Activated CD8-positive, alpha-beta T cell treated with anti-CD3 and anti-CD28 coated beads for 36 hours (primary cell): ENCODE results near the gene MTERF2. TPM values are rescaled to one million over a fixed set of nuclear protein-coding genes. Genes with fewer than 3 reads are reported as not detected.
"Not testable (repeated sequence)": the region's sequence is repeated elsewhere in the genome, so short reads cannot be mapped to it uniquely, and the experiment has no call there.

Experiments used
- ATAC-seq: fragments of 200-7000 bp; cut with Tn5 transposase; one replicate; pipeline ENCODE4 v1.10.0; 2021; ENCODE audit warnings: mild to moderate bottlenecking, moderate library complexity
- CTCF ChIA-PET: fragments of 350-600 bp; sonication (Branson Sonifier 250); formaldehyde crosslinking; loops from one replicate; lab custom pipeline; 2021; ENCODE audit warnings: antibody characterized with exemption; lab: Charles Lee
- POLR2A ChIA-PET: fragments of 350-600 bp; sonication (Branson Sonifier 250); formaldehyde crosslinking; loops from one replicate; lab custom pipeline; 2021; ENCODE audit warnings: antibody characterized with exemption; lab: Charles Lee
- DNase-seq: peaks from one replicate; pipeline ENCODE4 v3.0.0-alpha.2; 2020
- H3K27ac Mint-ChIP-seq: one replicate; pipeline ENCODE4 v1.8.0; 2021; ENCODE audit warnings: mild to moderate bottlenecking, mixed read lengths
- H3K27me3 Mint-ChIP-seq: one replicate; pipeline ENCODE4 v1.8.0; 2021; ENCODE audit warnings: mixed read lengths
- H3K36me3 Mint-ChIP-seq: one replicate; pipeline ENCODE4 v1.8.0; 2021; ENCODE audit warnings: low read depth, mixed read lengths
- H3K4me1 Mint-ChIP-seq: one replicate; pipeline ENCODE4 v1.8.0; 2021; ENCODE audit warnings: low read depth, mixed read lengths
- H3K4me3 Mint-ChIP-seq: one replicate; pipeline ENCODE4 v1.8.0; 2021; ENCODE audit warnings: mild to moderate bottlenecking, moderate library complexity, mixed read lengths
- H3K9me3 Mint-ChIP-seq: one replicate; pipeline ENCODE4 v1.8.0; 2021; ENCODE audit warnings: mixed read lengths
- intact Hi-C: fragments of 100-400 bp; cut with micrococcal nuclease; formaldehyde crosslinking; loops from one replicate; pipeline ENCODE4 v1.10.0; 2022
- total RNA-seq, 2 experiments: library from RNA; stranded (reverse); gene quantifications; one replicate each; pipeline ENCODE4 v1.2.3, GENCODE V29; 2021
- TF ChIP-seq, protein P1 (sequence below): fragments of 200-600 bp; IDR thresholded peaks from one replicate; pipeline ENCODE4 v1.8.0; 2022; ENCODE audit warnings: antibody characterized with exemption, mild to moderate bottlenecking

Gene MTERF2
- total RNA-seq, 2 experiments from 2014 or later, result 4.8 to 5.9 TPM

GRCh38 chr12:107011519-107011918, 24.6 kb upstream of the MTERF2 start:
- no peaks in the 10 kb centered on the region for H3K27me3 Mint-ChIP-seq
- TF ChIP-seq, protein P1, sequence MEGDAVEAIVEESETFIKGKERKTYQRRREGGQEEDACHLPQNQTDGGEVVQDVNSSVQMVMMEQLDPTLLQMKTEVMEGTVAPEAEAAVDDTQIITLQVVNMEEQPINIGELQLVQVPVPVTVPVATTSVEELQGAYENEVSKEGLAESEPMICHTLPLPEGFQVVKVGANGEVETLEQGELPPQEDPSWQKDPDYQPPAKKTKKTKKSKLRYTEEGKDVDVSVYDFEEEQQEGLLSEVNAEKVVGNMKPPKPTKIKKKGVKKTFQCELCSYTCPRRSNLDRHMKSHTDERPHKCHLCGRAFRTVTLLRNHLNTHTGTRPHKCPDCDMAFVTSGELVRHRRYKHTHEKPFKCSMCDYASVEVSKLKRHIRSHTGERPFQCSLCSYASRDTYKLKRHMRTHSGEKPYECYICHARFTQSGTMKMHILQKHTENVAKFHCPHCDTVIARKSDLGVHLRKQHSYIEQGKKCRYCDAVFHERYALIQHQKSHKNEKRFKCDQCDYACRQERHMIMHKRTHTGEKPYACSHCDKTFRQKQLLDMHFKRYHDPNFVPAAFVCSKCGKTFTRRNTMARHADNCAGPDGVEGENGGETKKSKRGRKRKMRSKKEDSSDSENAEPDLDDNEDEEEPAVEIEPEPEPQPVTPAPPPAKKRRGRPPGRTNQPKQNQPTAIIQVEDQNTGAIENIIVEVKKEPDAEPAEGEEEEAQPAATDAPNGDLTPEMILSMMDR, result no peak
- DNase-seq (no peak), ATAC-seq (no peak)
- intact Hi-C loops, result no loop called here
- H3K36me3 Mint-ChIP-seq, result peaks cover 9% of the 10 kb centered on the region
- H3K27ac Mint-ChIP-seq, result no peak overlapping the region
- POLR2A ChIA-PET, result no interaction called here
- CTCF ChIA-PET, result interaction anchor here (0.8 kb wide), 1 partner anchor 71 kb away, joined by 3 read pairs; no protein-coding TSS in a partner anchor
- no peaks in the 10 kb centered on the region for H3K9me3 Mint-ChIP-seq
- H3K4me1 Mint-ChIP-seq, result no peaks in the 10 kb centered on the region
- no peak overlapping the region for H3K4me3 Mint-ChIP-seq

- DNase-seq (no peak), ATAC-seq (no peak)
- Mint-ChIP-seq H3K27ac (no peak overlapping the region), H3K4me1 (no peaks in the 10 kb centered on the region), H3K4me3 (no peak overlapping the region), H3K27me3 (no peaks in the 10 kb centered on the region), H3K36me3 (peaks cover 10% of the 10 kb centered on the region), H3K9me3 (no peaks in the 10 kb centered on the region)
- CTCF ChIA-PET, result interaction anchor here (0.9 to 1.2 kb wide), 2 partner anchors 11 to 14 kb away, joined by 3 to 4 read pairs; no protein-coding TSS in a partner anchor
- TF ChIP-seq, protein P1, result no peak
- intact Hi-C loops, result no loop called here
- POLR2A ChIA-PET, result no interaction called here
Measured at GRCh38 chr12:107007411-107007810, 20.5 kb upstream of the MTERF2 start.

- DNase-seq, CTCF ChIA-PET, H3K27ac Mint-ChIP-seq, ATAC-seq, intact Hi-C loops, H3K9me3 Mint-ChIP-seq, H3K27me3 Mint-ChIP-seq, H3K4me3 Mint-ChIP-seq, POLR2A ChIA-PET, H3K4me1 Mint-ChIP-seq: not testable (repeated sequence)
- H3K36me3 Mint-ChIP-seq, result peaks cover 15% of the 10 kb centered on the region
Measured at GRCh38 chr12:107002665-107003064, 15.7 kb upstream of the MTERF2 start.

DNA sequence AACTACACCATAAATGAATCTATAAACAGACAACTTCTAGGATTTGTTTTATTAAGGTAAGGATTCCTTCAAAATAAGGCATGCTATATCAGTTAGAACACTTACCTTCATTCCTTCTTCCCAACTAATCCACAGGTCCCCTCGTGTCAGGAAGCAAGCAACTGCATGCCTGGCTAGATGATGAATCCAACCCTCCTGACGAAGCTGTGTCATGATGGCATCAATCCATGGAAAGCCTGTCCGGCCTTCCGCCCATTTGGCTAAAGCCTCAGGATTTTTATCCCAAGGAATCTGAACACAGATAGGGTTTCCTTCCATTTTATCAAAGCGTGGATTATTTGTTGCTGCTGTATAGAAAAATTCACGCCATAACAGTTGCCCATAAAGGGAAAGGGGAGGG, 12.5 kb upstream of the MTERF2 start:
- ChIA-PET CTCF (interaction anchor here (0.8 to 1.4 kb wide), 2 partner anchors 90 to 92 kb away, joined by 3 read pairs; no protein-coding TSS in a partner anchor), POLR2A (no interaction called here)
- DNase-seq, result no peak
- Mint-ChIP-seq H3K27me3 (no peaks in the 10 kb centered on the region), H3K4me1 (no peaks in the 10 kb centered on the region), H3K4me3 (no peak overlapping the region), H3K36me3 (peaks cover 31% of the 10 kb centered on the region), H3K27ac (no peak overlapping the region), H3K9me3 (no peaks in the 10 kb centered on the region)
- TF ChIP-seq, protein P1, result no peak
- intact Hi-C loops, result no loop called here
- no peak for ATAC-seq

DNA sequence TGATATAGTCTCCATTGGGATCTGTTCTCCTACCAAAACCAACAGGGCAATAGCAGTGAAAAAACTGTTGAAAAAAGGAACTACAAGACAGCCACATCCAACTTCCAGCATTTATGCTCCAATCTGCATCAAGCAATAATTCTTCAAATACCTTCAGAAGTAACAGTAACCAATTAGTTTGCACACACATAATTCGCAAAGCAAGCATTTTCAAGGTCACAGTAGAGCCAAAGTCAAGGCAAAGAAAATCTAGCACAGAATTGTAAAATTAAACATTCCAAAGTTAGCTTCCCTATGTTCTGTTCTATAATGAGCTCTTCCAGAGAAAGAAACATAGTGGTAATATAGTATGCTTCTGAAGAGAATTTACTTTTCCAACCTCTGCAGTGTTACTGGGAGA, 11.0 kb upstream of the MTERF2 start:
- CTCF ChIA-PET, result interaction anchor here (0.6 kb wide), 1 partner anchor 17 kb away, joined by 3 read pairs; no protein-coding TSS in a partner anchor
- ATAC-seq (no peak), DNase-seq (no peak)
- POLR2A ChIA-PET, result interaction anchor here (1.6 kb wide), 1 partner anchor 35 kb away, joined by 4 read pairs; no protein-coding TSS in a partner anchor
- Mint-ChIP-seq H3K27me3 (no peaks in the 10 kb centered on the region), H3K4me3 (no peak overlapping the region), H3K27ac (no peak overlapping the region), H3K9me3 (no peaks in the 10 kb centered on the region), H3K36me3 (peaks cover 33% of the 10 kb centered on the region), H3K4me1 (no peaks in the 10 kb centered on the region)
- intact Hi-C loops, result no loop called here
- TF ChIP-seq, protein P1, result no peak

DNA sequence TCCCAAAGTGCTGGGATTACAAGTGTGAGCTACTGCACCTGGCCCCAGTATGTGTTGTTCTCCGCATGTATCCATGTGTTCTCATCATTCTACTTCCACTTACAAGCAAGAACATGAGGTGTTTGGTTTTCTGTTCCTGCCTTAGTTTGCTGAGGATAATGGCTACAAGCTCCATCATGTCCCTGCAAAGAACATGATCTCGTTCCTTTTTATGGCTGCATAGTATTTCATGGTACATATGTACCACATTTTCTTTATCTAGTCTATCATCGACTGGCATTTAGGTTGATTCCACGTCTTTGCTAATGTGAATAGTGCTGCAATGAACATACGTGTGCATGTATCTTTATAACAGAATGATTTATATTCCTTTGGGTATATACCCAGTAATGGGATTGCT, 9.2 kb upstream of the MTERF2 start:
- H3K27ac Mint-ChIP-seq, H3K9me3 Mint-ChIP-seq, intact Hi-C loops, ATAC-seq, H3K27me3 Mint-ChIP-seq, H3K4me3 Mint-ChIP-seq, DNase-seq, POLR2A ChIA-PET, H3K4me1 Mint-ChIP-seq: not testable (repeated sequence)
- CTCF ChIA-PET, result interaction anchor here (1.5 kb wide), 1 partner anchor 11 kb away, joined by 4 read pairs; no protein-coding TSS in a partner anchor
- H3K36me3 Mint-ChIP-seq, result peaks cover 28% of the 10 kb centered on the region
